Measurements from ENCODE around the gene SOS1.

The SOS1 gene

GRCh38 chr2:39015424-39015823 lies 105.4 kb downstream of the SOS1 start:
- H3K4me1 Mint-ChIP-seq, result peaks cover 6% of the 10 kb centered on the region
- H3K4me3 Mint-ChIP-seq, result no peak overlapping the region
- H3K36me3 Mint-ChIP-seq (ENCODE audit: low read depth), result peaks cover 29% of the 10 kb centered on the region
- H3K27ac Mint-ChIP-seq, result no peak overlapping the region
- H3K9me3 Mint-ChIP-seq, result no peaks in the 10 kb centered on the region
- no peaks in the 10 kb centered on the region for H3K27me3 Mint-ChIP-seq (ENCODE audit: low read depth)
- TF ChIP-seq, protein P1, sequence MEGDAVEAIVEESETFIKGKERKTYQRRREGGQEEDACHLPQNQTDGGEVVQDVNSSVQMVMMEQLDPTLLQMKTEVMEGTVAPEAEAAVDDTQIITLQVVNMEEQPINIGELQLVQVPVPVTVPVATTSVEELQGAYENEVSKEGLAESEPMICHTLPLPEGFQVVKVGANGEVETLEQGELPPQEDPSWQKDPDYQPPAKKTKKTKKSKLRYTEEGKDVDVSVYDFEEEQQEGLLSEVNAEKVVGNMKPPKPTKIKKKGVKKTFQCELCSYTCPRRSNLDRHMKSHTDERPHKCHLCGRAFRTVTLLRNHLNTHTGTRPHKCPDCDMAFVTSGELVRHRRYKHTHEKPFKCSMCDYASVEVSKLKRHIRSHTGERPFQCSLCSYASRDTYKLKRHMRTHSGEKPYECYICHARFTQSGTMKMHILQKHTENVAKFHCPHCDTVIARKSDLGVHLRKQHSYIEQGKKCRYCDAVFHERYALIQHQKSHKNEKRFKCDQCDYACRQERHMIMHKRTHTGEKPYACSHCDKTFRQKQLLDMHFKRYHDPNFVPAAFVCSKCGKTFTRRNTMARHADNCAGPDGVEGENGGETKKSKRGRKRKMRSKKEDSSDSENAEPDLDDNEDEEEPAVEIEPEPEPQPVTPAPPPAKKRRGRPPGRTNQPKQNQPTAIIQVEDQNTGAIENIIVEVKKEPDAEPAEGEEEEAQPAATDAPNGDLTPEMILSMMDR (IDR thresholded peaks at IDR 0.05; ENCODE audit: unreplicated experiment in 3 of 3), result no peak

- H3K36me3 Mint-ChIP-seq (ENCODE audit: low read depth), result peaks cover 45% of the 10 kb centered on the region
- no peaks in the 10 kb centered on the region for H3K9me3 Mint-ChIP-seq
- H3K4me1 Mint-ChIP-seq, result peaks cover 6% of the 10 kb centered on the region
- TF ChIP-seq, protein P1 (IDR thresholded peaks at IDR 0.05; ENCODE audit: unreplicated experiment in 3 of 3), result no peak
- no peak overlapping the region for H3K4me3 Mint-ChIP-seq
- no peak overlapping the region for H3K27ac Mint-ChIP-seq
- H3K27me3 Mint-ChIP-seq (ENCODE audit: low read depth), result no peaks in the 10 kb centered on the region
These were observed 107.0 kb downstream of the SOS1 start for GRCh38 chr2:39013871-39014270.

- TF ChIP-seq, protein P1 (IDR thresholded peaks at IDR 0.05; ENCODE audit: unreplicated experiment in 3 of 3), result no peak
- no peak overlapping the region for H3K4me3 Mint-ChIP-seq
- H3K27me3 Mint-ChIP-seq (ENCODE audit: low read depth), result no peaks in the 10 kb centered on the region
- no peaks in the 10 kb centered on the region for H3K4me1 Mint-ChIP-seq
- H3K9me3 Mint-ChIP-seq, result no peaks in the 10 kb centered on the region
- no peak overlapping the region for H3K27ac Mint-ChIP-seq
- peaks cover 81% of the 10 kb centered on the region for H3K36me3 Mint-ChIP-seq (ENCODE audit: low read depth)
These were observed 112.2 kb downstream of the SOS1 start for GRCh38 chr2:39008665-39009064.

DNA sequence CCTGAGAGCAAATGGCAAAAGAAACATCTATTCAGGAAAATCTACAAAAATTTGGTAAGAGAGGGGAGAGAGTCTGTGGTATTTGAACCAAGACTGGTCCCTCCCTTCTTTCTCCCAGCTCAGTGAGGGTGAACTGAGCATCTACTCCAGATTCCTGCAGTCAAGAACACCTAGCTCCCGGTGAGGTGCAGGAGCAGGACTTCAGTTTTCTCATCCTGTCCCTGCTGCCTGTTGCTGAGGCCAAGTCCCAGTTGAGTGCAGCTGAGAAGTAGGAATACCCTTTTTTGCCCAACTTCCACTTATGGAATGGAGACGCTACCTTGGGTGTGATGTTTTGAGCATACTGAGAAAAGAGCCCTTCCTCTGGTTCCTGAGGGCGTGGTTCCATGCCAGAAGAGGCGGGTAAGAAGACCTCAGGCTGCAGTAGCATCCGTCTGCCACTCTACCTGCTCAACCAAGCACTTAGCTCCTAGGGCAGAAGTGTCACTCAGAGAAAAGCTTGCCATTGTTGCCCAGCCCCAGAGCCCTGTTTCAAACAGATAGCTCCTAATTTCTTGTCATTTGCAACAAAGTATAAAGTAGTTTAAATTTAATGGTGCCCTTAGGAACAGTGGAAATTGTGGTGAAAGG lies 112.9 kb downstream of the SOS1 start:
- H3K4me1 Mint-ChIP-seq, result no peaks in the 10 kb centered on the region
- no peak overlapping the region for H3K4me3 Mint-ChIP-seq
- no peaks in the 10 kb centered on the region for H3K9me3 Mint-ChIP-seq

GRCh38 chr2:39000552-39000951 lies 120.3 kb downstream of the SOS1 start:
- Mint-ChIP-seq H3K27me3 (ENCODE audit: low read depth) (no peaks in the 10 kb centered on the region), H3K36me3 (ENCODE audit: low read depth) (peaks cover 54% of the 10 kb centered on the region), H3K4me1 (peaks cover 4% of the 10 kb centered on the region), H3K27ac (no peak overlapping the region), H3K9me3 (no peaks in the 10 kb centered on the region), H3K4me3 (no peak overlapping the region)
- TF ChIP-seq, protein P1 (IDR thresholded peaks at IDR 0.05; ENCODE audit: unreplicated experiment in 3 of 3), result no peak

More for the DNA sequence above, 112.9 kb downstream of the SOS1 start:
- Mint-ChIP-seq H3K27ac (no peak overlapping the region), H3K27me3 (ENCODE audit: low read depth) (no peaks in the 10 kb centered on the region), H3K36me3 (ENCODE audit: low read depth) (peaks cover 76% of the 10 kb centered on the region)
- TF ChIP-seq, protein P1 (IDR thresholded peaks at IDR 0.05; ENCODE audit: unreplicated experiment in 3 of 3), result no peak

- TF ChIP-seq, protein P1 (IDR thresholded peaks at IDR 0.05; ENCODE audit: unreplicated experiment in 3 of 3), result no peak
- peaks cover 54% of the 10 kb centered on the region for H3K36me3 Mint-ChIP-seq (ENCODE audit: low read depth)
- peaks cover 4% of the 10 kb centered on the region for H3K4me1 Mint-ChIP-seq
These were observed 123.1 kb downstream of the SOS1 start for GRCh38 chr2:38997781-38998180.

More at GRCh38 chr2:38997781-38998180, 123.1 kb downstream of the SOS1 start:
- H3K9me3 Mint-ChIP-seq, result no peaks in the 10 kb centered on the region
- H3K27ac Mint-ChIP-seq, result peak overlapping the region; percentile 66 to 86 (median 81)
- H3K27me3 Mint-ChIP-seq (ENCODE audit: low read depth), result no peaks in the 10 kb centered on the region
- H3K4me3 Mint-ChIP-seq, result no peak overlapping the region
